Smooth muscle cell (in vitro differentiated cells): ENCODE data around the gene TBX10. TPM values are rescaled to one million over a fixed set of nuclear protein-coding genes. Genes with fewer than 3 reads are reported as not detected.
A peak's percentile ranks its signal among the peaks of the same experiment; 100 is the strongest.
"Not testable (repeated sequence)": the region's sequence is repeated elsewhere in the genome, so short reads cannot be mapped to it uniquely, and the experiment has no call there.

Experiments used
- DNase-seq: peaks from one replicate; lab custom pipeline; 2025; ENCODE audit not compliant: unreplicated experiment; lab: John Stamatoyannopoulos, UW
- H2AFZ ChIP-seq: fragments of 200-600 bp; sonication (generic); 2 replicates; pipeline ENCODE4 v1.6.0; 2016; ENCODE audit warnings: antibody characterized with exemption, low read depth, mild to moderate bottlenecking
- H3F3A ChIP-seq: fragments of 200-600 bp; sonication (generic); 2 replicates; pipeline ENCODE4 v1.6.0; 2017; ENCODE audit warnings: antibody characterized with exemption, low read depth
- H3K27ac ChIP-seq: fragments of 200-600 bp; sonication (generic); 2 replicates; pipeline ENCODE4 v1.5.1; 2016; ENCODE audit warnings: low read depth, mild to moderate bottlenecking
- H3K27me3 ChIP-seq: fragments of 200-600 bp; sonication (generic); 2 replicates; pipeline ENCODE4 v1.6.1; 2016; ENCODE audit warnings: low read depth, mild to moderate bottlenecking
- H3K36me3 ChIP-seq: fragments of 200-600 bp; sonication (generic); 2 replicates; pipeline ENCODE4 v1.5.1; 2016; ENCODE audit warnings: low read depth
- H3K4me1 ChIP-seq: fragments of 200-600 bp; sonication (generic); 2 replicates; pipeline ENCODE4 v1.5.1; 2016; ENCODE audit warnings: low read depth
- H3K4me2 ChIP-seq: fragments of 200-600 bp; sonication (generic); 2 replicates; pipeline ENCODE4 v1.6.0; 2016; ENCODE audit warnings: mild to moderate bottlenecking
- H3K4me3 ChIP-seq: fragments of 200-600 bp; sonication (generic); 2 replicates; pipeline ENCODE4 v1.5.1; 2016; ENCODE audit warnings: mild to moderate bottlenecking
- H3K79me2 ChIP-seq: fragments of 200-600 bp; sonication (generic); 2 replicates; pipeline ENCODE4 v1.6.0; 2016; ENCODE audit warnings: low read depth, mild to moderate bottlenecking
- H3K9ac ChIP-seq: fragments of 200-600 bp; sonication (generic); 2 replicates; pipeline ENCODE4 v1.6.0; 2016; ENCODE audit warnings: low read depth
- H3K9me3 ChIP-seq: fragments of 200-600 bp; sonication (generic); replicated peaks from 2 replicates; pipeline ENCODE4 v1.5.1; 2016; ENCODE audit warnings: low read depth
- H4K20me1 ChIP-seq: fragments of 200-600 bp; sonication (generic); 2 replicates; pipeline ENCODE4 v1.6.0; 2016; ENCODE audit warnings: low read depth
- CTCF ChIP-seq: fragments of 200-600 bp; sonication (generic); IDR thresholded peaks from 2 replicates; pipeline ENCODE4 v1.5.1; 2017; ENCODE audit warnings: borderline replicate concordance, mild to moderate bottlenecking, antibody characterized with exemption; ENCODE audit not compliant: insufficient read depth, poor library complexity, severe bottlenecking
- WGBS: methylation state at CpG from one replicate; pipeline ENCODE4 v1.1.7; 2016; ENCODE audit warnings: low lambda C conversion rate; 5-methylcytosine and 5-hydroxymethylcytosine counted together
- polyA plus RNA-seq: library from polyadenylated mRNA; unstranded; fragments of >200 nt; fragmentation: Nextera tagmentation; extraction: Ambion mirVana; gene quantifications from 2 replicates; pipeline ENCODE4 v1.2.1, GENCODE V29; 2016
- total RNA-seq: library from RNA; depleted of rRNA; stranded (reverse); fragments of >200 nt; gene quantifications from 2 replicates; pipeline ENCODE4 v1.2.3, GENCODE V29; 2014

Gene TBX10
- total and polyA plus RNA-seq, 2 experiments from 2014 or later = not detected

DNA sequence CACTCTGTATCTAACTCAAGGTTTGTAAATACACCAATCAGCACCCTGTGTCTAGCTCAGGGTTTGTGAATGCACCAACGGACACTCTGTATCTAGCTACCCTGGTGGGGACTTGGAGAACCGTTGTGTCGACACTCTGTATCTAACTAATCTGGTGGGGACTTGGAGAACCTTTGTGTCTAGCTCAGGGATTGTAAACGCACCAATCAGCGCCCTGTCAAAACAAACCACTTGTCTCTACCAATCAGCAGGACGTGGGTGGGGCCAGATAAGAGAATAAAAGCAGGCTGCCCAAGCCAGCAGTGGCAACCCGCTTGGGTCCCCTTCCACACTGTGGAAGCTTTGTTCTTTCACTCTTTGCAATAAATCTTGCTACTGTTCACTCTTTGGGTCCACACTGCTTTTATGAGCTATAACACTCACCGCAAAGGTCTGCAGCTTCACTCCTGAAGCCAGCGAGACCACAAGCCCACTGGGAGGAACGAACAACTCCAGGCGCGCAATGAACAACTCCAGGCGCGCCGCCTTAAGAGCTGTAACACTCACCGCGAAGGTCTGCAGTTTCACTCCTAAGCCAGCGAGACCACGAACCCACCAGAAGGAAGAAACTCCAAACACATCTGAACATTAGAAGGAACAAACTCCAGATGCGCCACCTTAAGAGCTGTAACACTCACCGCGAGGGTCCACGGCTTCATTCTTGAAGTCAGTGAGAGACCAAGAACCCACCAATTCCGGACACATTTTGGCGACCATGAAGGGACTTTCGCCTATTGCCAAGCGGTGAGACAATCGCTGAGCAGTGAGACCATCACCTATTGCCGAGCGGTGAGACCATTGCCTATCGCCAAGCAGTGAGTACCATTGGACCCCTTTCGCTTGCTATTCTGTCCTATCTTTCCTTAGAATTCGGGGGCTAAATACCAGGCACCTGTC is 19.6 kb downstream of the TBX10 start:
- not testable (repeated sequence) for DNase-seq, H3K79me2 ChIP-seq, H3K27me3 ChIP-seq, H3F3A ChIP-seq, H3K36me3 ChIP-seq, H4K20me1 ChIP-seq, H3K9me3 ChIP-seq
- peak overlapping the region; percentile 71 for H3K4me3 ChIP-seq
- H3K4me1 ChIP-seq = peaks cover 12% of the 10 kb centered on the region
- H3K9ac ChIP-seq = peak overlapping the region; percentile 30
- peak overlapping the region; percentile 10 for H3K27ac ChIP-seq
- peak overlapping the region; percentile 83 for H3K4me2 ChIP-seq
- peak overlapping the region; percentile 14 for H2AFZ ChIP-seq
- 5% methylated on average over 33 of the region's 33 CpGs for WGBS

DNA sequence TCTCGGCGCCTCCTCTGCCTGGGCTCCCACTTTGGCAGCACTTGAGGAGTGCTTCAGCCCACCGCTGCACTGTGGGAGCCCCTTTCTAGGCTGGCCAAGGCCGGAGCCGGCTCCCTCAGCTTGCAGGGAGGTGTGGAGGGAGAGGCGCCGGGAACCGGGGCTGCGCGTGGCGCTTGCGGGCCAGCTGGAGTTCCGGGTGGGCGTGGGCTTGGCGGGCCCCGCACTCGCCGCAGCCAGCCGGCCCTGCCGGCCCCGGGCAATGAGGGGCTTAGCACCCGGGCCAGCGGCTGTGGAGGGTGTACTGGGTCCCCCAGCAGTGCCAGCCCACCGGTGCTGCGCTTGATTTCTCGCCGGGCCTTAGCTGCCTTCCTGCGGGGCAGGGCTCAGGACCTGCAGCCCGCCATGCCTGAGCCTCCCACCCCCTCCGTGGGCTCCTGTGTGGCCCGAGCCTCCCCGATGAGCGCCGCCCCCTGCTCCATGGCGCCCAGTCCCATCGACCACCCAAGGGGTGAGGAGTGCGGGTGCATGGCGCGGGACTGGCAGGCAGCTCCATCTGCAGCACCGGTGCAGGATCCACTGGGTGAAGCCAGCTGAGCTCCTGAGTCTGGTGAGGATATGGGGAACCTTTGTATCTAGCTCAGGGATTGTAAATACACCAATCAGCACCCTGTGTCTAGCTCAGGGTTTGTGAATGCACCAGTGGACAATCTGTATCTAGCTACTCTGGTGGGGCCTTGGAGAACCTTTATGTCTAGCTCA is 20.5 kb downstream of the TBX10 start:
- Histone ChIP-seq H3K4me1 (peaks cover 15% of the 10 kb centered on the region), H3K4me3 (peak overlapping the region; percentile 71)
- not testable (repeated sequence) for H3K9me3 ChIP-seq, DNase-seq, H3F3A ChIP-seq, H3K4me2 ChIP-seq, H3K27me3 ChIP-seq, H4K20me1 ChIP-seq, H3K27ac ChIP-seq, H2AFZ ChIP-seq, H3K36me3 ChIP-seq, H3K9ac ChIP-seq, H3K79me2 ChIP-seq
- 93% methylated on average over 40 of the region's 40 CpGs for WGBS

DNA sequence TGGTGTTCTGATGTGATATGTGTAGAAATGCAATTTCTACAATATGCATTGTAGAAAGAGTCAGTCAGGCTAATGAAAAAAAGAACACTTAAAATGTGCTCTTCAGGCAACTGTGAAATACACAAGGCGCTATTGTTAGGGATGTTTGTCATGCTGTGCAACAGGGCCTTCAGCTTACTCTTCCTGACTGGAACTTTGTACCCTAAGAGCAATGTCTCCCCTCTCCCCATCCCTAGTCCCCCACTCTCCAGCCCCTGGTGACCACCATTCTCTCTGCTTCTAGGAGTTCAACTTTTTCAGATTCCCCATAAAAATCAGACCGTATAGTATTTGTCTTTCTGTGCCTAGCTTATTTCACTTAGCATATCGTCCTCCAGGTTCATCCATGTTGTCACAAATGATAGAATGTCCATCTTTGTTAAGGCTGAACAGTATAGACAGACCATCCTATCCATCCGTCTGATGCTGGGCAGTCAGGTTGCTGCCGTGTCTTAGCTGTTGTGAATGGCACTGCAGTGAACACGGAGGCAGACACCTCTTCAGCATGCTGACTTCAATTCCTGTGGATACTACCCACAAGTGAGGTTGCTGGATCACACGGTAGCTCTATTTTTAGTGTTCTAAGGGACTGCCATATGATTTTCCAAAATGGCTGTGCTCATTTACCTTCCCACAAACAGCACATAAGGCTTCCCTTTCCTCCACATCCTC is 22.2 kb downstream of the TBX10 start:
- Histone ChIP-seq H3K9ac (no peak overlapping the region), H3K4me1 (peaks cover 15% of the 10 kb centered on the region), H3K36me3 (no peaks in the 10 kb centered on the region), H4K20me1 (peaks cover 6% of the 10 kb centered on the region), H3F3A (no peaks in the 10 kb centered on the region), H3K79me2 (no peaks in the 10 kb centered on the region), H3K4me3 (no peak overlapping the region), H3K4me2 (no peak overlapping the region), H3K27ac (no peak overlapping the region), H3K27me3 (no peaks in the 10 kb centered on the region), H2AFZ (no peak overlapping the region), H3K9me3 (no peaks in the 10 kb centered on the region)
- DNase-seq = no peak
- WGBS = 83% methylated on average over 7 of the region's 7 CpGs
- no peak for TF ChIP-seq CTCF

DNA sequence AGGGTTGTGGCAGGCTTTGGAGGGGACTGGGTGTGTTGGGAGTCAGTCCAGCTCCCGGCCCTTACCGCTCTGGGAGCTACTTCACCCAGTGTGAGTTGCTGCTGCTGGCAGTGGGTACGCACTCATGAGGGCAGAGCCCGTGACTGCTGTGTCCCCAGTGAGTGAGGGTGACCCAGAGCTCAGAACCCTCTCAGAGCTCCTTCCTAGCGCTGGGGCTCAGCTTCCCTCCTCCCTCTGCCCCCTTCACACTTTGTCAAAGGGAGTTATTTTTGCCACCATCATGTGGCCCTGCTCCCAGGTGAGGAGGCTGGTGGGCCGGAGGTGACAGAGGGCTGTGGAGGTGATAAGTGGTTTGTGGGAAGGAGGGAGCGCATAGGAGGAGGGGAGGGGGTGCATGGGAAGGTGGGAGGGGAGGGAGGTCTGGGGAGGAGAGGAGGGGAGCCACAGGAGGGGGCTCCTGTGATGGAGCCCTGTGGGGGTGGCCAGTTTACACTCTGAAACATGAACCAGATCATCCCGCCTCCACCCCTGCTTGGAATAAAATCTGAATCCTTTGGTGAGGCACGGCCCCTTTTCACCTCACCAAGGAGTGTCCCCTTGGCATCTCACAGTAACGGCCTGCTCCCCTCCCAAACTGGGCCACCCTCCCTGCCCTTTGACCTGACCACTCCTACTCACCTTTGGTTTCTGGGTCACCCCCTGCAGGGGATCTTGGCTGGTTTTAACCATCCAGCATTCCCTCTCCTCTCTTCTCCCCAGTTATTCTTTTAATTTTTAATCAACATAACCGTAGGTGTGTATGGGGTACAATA is 22.9 kb downstream of the TBX10 start:
- Histone ChIP-seq H3K27ac (no peak overlapping the region), H3K9me3 (no peaks in the 10 kb centered on the region), H3F3A (no peaks in the 10 kb centered on the region), H3K4me2 (no peak overlapping the region), H3K4me1 (peaks cover 11% of the 10 kb centered on the region), H3K4me3 (no peak overlapping the region), H3K27me3 (no peaks in the 10 kb centered on the region), H3K79me2 (no peaks in the 10 kb centered on the region), H2AFZ (no peak overlapping the region), H3K9ac (no peak overlapping the region), H4K20me1 (peaks cover 1% of the 10 kb centered on the region), H3K36me3 (no peaks in the 10 kb centered on the region)
- TF ChIP-seq CTCF = no peak
- no peak for DNase-seq
- WGBS = 80% methylated on average over 8 of the region's 11 CpGs
